Femur (tissue), 1 donor: ENCODE measurements around the gene NTN3.
"Not testable (repeated sequence)": the region's sequence is repeated elsewhere in the genome, so short reads cannot be mapped to it uniquely, and the experiment has no call there.

ENCODE experiments used
- DNase-seq: peaks from one replicate; pipeline ENCODE4 v3.0.0-alpha.2; 2017

The NTN3 gene

DNA sequence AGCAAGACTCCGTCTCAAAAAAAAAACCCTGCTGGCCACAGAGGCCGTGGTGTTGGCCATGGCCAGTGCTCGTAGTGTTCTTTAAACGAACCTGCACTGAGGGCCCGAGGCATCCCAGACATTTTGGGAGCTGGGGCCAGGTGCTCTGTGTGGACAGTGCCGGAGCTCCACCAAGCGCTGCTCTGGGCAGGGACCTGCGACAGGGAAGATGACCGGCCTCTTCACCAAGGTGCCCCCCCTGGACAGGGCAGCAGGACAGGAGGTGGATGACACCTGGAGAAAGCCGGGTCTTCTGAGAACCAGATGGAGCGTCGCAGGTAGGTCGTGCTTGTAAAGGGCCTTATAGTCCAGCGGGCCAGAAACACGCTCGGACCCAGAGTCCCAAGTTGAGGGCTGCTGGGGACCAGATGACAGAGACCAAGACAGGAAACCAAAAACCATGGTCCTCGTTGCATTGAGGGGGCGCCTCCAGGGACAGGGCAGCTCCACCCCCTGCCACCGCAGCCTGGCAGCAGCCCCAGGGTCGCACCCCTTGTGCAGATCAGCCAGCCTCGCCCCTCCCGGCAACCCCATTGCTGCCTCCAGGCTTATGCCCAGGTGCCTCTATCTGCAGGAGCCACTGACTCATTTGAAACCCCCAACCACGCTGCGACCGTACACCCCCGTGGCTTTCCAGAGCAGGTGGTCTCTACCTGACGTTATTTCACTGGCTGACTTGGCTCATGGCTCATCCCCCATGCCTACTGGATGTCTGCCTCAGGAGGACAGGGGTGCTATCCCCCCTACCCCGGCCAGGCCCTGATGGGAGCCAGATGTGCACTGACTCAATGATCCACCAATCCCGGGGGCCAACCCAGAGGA, 4.2 kb upstream of the NTN3 start:
- no peak for DNase-seq

GRCh38 chr16:2467528-2468232, 3.4 kb upstream of the NTN3 start:
- peak; percentile 92 for DNase-seq

DNA sequence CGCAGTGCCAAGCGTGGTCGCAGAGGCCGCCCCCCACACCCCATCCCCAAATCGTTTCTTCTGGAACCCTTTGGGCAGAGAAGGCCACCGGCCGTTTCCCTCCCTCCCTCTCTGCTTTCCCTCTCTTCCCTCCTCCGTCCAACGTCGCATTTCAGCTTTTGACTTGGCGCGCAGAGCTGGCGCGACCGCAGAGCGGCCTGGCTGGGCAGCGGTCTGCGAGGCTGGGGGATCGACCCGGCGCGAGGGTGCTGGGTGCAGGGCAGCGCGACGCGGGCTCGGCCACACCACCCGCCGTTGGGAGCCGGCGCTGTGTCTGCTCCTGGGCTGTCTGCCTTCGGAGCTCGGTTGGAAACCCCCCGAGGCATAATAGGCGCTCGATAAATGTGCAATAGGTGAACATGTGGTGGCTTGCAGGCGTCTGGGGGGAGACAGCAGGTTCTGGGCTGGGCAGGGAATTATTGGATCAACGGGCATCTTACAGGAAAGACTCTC, 2.8 kb upstream of the NTN3 start:
- peak; percentile 73 for DNase-seq

GRCh38 chr16:2468725-2469398, 2.2 kb upstream of the NTN3 start:
- DNase-seq = peak; percentile 67

DNA sequence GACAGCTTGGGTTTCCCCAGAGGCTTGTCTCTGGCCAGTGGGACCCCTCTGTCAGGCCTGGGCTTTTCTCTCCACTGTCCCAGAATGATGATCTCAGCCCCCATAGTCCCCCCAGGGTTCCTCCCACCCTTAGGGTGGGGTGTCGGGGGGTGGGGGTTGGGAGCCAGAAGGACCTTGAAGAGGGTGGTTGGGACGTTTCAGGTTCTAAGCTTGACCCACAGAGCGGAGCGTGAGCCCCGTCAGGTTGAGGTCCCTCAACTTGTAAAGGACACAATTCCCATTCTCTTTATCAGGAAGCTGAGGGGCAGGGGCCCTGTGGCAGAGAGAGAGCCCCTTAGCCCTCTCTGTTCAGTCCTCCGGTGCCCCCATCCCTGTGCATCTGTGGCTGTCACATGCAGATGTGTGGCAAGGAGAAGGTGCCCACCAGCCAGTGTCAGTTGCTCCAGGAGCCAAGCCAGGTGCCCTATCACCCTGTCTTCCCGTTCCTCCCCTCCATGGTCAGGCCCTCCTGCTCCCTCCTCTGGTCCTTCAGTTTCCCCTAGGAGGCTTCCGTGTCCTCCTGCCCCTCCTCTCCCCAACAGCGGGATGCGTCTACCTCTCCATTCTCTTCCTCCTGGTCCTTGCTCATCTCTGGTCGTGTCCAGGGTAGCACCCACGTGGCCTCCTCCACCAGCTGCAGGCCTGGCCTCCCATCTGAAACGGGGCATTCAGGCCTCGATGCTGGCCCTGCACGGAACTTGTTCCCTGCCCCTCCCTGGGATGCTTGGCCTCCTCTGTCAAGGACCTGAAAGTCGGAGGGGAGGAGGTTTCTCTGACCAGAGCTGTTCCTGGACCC, 1.5 kb upstream of the NTN3 start:
- no peak for DNase-seq

DNA sequence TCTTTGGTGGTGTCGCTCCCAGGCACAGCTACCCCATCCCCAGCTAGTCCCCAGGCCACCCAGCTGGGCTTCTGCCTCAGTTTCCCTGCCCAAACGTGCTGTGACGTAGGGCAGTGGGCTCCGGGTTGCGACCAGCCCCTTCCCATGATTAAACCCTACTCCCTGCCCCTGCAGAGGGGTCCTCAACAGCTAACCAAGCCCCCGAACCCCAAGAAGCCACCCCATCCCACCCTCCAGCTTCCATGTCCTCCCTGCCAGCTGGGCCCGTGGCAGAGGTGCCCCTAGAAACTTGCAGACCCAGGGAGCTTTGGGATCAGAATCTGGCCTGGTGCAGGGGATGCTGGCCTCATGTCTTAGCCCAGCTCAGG, 879 bp upstream of the NTN3 start:
- DNase-seq = no peak

DNA sequence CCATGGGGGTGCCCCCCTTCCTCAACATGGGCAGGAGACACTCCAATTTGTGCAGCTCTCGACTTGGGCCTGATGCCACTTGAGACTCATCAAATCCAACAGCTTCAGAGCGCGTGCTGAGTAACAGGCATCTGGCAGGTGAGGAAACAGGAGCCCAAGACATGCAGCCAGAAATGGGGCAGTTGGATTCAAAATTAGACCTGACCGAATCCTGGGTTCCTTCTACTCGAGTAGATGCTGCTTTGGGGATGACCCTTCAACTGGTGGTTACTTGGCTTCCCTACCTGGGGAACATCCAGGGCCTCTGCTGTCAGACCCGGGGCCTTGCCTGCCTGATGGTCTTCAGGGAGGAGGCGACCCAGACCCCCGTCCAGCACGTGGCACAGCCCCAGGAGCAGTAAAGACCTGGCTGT, 488 bp upstream of the NTN3 start:
- no peak for DNase-seq

- DNase-seq = no peak
Observed at GRCh38 chr16:2471653-2472487, 773 bp downstream of the NTN3 start.

DNA sequence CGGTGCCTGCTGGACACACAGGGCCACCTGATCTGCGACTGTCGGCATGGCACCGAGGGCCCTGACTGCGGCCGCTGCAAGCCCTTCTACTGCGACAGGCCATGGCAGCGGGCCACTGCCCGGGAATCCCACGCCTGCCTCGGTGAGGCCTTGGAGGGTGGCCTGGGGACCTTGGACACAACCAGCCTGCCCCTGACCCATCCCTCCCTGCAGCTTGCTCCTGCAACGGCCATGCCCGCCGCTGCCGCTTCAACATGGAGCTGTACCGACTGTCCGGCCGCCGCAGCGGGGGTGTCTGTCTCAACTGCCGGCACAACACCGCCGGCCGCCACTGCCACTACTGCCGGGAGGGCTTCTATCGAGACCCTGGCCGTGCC, 1.4 kb downstream of the NTN3 start:
- no peak for DNase-seq

DNA sequence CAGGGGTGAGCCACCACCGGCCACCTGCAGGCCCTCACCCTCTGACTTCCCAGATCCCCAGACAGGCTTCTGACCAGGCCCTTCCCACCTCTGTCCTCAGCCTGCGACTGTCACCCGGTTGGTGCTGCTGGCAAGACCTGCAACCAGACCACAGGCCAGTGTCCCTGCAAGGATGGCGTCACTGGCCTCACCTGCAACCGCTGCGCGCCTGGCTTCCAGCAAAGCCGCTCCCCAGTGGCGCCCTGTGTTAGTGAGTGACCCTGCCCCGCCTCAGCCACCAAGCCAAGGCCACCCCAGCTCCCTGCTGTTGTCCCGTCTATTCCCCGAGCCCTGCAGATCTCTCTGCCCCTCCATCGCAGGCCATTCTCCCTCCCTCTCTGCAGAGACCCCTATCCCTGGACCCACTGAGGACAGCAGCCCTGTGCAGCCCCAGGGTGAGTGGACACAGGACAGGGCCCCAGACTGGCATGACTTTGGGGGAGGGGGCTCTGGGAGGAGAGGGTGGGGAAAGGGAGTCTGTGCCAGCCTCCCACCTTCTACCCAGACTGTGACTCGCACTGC, 1.9 kb downstream of the NTN3 start:
- DNase-seq = no peak

- no peak for DNase-seq
Observed at GRCh38 chr16:2473446-2473926, 2.4 kb downstream of the NTN3 start.

DNA sequence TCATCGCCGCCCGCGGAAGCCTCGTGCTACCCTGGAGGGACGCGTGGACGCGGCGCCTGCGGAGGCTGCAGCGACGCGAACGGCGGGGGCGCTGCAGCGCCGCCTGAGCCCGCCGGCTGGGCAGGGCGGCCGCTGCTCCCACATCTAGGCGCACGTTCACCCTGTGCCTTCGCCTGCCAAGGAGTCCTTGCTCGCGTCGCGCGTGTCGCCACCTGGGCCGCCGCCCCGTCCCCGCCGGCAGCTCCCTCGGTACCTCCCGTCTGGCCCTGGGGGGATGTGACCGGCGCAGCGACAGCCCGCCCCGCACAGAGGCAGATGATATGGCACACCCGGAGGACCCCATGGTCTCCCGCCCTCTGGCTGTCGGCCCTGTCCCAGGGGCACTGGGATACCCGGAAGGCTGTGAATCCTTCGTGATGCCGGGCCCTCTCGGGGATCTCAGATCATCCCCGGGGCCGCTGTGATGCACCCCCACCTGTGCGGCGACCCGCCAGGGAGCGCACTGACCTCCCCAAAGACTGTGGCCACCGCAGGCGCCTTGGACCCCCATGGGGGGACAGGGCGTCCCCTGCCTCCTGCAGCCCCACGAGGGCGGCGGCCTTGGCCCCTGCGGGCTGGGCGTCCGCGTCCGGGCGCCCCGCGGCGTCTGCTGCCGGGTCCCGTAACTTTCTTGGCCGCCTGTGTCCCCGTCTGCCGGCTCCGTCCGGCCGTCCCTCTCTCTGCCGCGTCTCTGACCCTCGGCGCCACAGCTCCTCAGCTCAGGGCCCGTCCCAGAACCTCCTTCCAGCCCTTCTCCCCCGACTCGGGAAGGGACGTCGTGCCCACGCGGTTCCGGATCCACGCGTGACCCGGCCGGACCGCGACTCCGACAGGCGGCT, 3.1 kb downstream of the NTN3 start:
- DNase-seq = no peak

- peak; percentile 94 for DNase-seq
Observed at GRCh38 chr16:2474877-2475412, 3.8 kb downstream of the NTN3 start, which contains the start of gene TBC1D24. TSS of gene TBC1D24 (plus strand) at chr16:2475127. CDS start at chr16:2496149, 21,022 bp downstream.

GRCh38 chr16:2475413-2476344, 4.6 kb downstream of the NTN3 start:
- DNase-seq = no peak

DNA sequence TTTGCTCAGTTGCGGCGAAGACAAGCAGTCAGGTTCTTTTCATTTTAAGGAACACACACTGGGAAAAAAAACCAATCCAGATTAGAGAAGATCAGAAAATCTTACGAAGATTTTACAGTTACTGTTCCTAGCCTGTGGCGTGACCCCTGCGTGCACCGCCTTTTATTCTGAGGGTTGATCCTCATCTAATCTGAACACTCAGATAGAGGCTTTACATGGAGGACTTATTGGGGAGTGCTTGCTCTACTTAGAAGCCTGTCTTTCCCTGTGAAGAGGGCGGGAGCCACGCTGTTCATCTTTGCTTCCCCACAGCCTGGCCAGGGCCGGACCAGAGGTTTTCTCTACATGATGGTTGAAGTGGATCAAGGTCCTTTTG, 5.2 kb downstream of the NTN3 start:
- DNase-seq = no peak

GRCh38 chr16:2476741-2477140, 5.6 kb downstream of the NTN3 start:
- no peak for DNase-seq

GRCh38 chr16:2477327-2477726, 6.2 kb downstream of the NTN3 start:
- no peak for DNase-seq

DNA sequence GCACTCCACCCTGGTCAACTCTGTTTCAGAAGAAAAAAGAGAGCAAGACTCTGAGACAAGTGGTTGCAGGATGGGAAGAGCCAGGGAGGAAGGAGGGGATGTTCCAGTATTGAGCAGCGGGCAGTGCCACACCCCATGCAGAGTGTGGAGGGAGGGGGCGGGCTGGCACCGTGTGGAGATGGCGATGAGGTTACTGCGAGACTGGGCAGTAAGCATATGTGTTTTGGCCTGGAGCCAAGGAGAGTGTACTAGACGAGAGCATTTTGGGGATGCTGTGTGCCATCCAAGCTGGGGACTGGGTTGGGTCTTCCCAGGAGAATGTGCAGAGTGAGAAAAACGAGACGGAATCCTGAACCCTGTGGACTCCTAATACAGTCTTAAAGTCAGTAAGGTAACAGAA, 7.2 kb downstream of the NTN3 start:
- no peak for DNase-seq

- DNase-seq = not testable (repeated sequence)
Observed at GRCh38 chr16:2479996-2480395, 8.9 kb downstream of the NTN3 start.
